ENCODE results near the gene PTH2. TPM values are rescaled to one million over a fixed set of nuclear protein-coding genes. Genes with fewer than 3 reads are reported as not detected.

PTH2 gene
- total RNA-seq, 1 experiment from 2014 or later, result 0.96 TPM

GRCh38 chr19:49378512-49378911, 44.7 kb downstream of the PTH2 start:
- no peak overlapping the region for H3K4me2 ChIP-seq (ENCODE audit: insufficient read depth, insufficient read length, low read length)
- no peak overlapping the region for H2BK15ac ChIP-seq (ENCODE audit: low read depth, low read length)
- Mint-ChIP-seq H3K4me3 (no peak overlapping the region), H3K27ac (no peak overlapping the region; a peak in 1 of 7 replicates), H3K27me3 (ENCODE audit: low read depth) (peaks cover 25% of the 10 kb centered on the region), H3K36me3 (ENCODE audit: insufficient read depth in 1 of 3, low read depth in 3 of 3) (peaks cover 2 to 6% (median 3%) of the 10 kb centered on the region in 3 experiments; a peak in 4 of 7 replicates), H3K9me3 (peaks cover 8 to 13% of the 10 kb centered on the region in 2 experiments), H3K4me1 (peaks cover 4 to 8% of the 10 kb centered on the region in 2 experiments; a peak in 2 of 4 replicates)
- H2BK12ac ChIP-seq (ENCODE audit: insufficient read length, low read depth, low read length), result no peak overlapping the region
- no peak overlapping the region for H3K9ac ChIP-seq (ENCODE audit: extremely low read depth, insufficient read length, low read length)
- H3K9me3 ChIP-seq (ENCODE audit: control insufficient read depth, low read depth, low read length), result no peaks in the 10 kb centered on the region
- no peak overlapping the region for H2BK5ac ChIP-seq (ENCODE audit: insufficient read length, low read length)
- TF ChIP-seq, protein P1, sequence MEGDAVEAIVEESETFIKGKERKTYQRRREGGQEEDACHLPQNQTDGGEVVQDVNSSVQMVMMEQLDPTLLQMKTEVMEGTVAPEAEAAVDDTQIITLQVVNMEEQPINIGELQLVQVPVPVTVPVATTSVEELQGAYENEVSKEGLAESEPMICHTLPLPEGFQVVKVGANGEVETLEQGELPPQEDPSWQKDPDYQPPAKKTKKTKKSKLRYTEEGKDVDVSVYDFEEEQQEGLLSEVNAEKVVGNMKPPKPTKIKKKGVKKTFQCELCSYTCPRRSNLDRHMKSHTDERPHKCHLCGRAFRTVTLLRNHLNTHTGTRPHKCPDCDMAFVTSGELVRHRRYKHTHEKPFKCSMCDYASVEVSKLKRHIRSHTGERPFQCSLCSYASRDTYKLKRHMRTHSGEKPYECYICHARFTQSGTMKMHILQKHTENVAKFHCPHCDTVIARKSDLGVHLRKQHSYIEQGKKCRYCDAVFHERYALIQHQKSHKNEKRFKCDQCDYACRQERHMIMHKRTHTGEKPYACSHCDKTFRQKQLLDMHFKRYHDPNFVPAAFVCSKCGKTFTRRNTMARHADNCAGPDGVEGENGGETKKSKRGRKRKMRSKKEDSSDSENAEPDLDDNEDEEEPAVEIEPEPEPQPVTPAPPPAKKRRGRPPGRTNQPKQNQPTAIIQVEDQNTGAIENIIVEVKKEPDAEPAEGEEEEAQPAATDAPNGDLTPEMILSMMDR (conservative IDR thresholded peaks at IDR 0.05), result no peak
- H3K23ac ChIP-seq (ENCODE audit: insufficient read length, low read depth, low read length), result no peak overlapping the region
- no peak overlapping the region for H3K4ac ChIP-seq (ENCODE audit: low read depth, low read length)
- no peak overlapping the region for H4K8ac ChIP-seq (replicated peaks; ENCODE audit: insufficient read length, low read depth, low read length)
- no peak for DNase-seq
- H3K56ac ChIP-seq (ENCODE audit: insufficient read length, low read depth, low read length), result no peak overlapping the region
- no peak overlapping the region for H3K14ac ChIP-seq (ENCODE audit: insufficient read depth, low read length)
- no peak overlapping the region for H2BK120ac ChIP-seq (ENCODE audit: low read depth, low read length, poor library complexity, severe bottlenecking)
- H2AFZ ChIP-seq (ENCODE audit: low read length), result no peak overlapping the region
- H4K20me1 ChIP-seq (ENCODE audit: control insufficient read depth, insufficient read depth, insufficient read length), result no peaks in the 10 kb centered on the region
- H3K4me1 ChIP-seq (ENCODE audit: insufficient read depth, low read length), result no peaks in the 10 kb centered on the region
- H4K91ac ChIP-seq (ENCODE audit: insufficient read length, low read depth, low read length), result no peak overlapping the region
- no peak overlapping the region for H3K27ac ChIP-seq (ENCODE audit: insufficient read length, low read depth, low read length)
- H3K79me1 ChIP-seq (ENCODE audit: insufficient read depth, low read depth, low read length, poor library complexity, severe bottlenecking), result no peaks in the 10 kb centered on the region
- H3K27me3 ChIP-seq (ENCODE audit: insufficient read depth, low read length), result no peaks in the 10 kb centered on the region
- H4K5ac ChIP-seq (ENCODE audit: insufficient read length, low read depth, low read length), result no peak overlapping the region
- no peak overlapping the region for H3T11ph ChIP-seq (ENCODE audit: low read length)
- no CpG with 5 or more reads among the region's 3 CpGs for WGBS (ENCODE audit: extremely low coverage, insufficient read length, low lambda C conversion rate)
- no peaks in the 10 kb centered on the region for H3K79me2 ChIP-seq (ENCODE audit: insufficient read depth, low read length)
- H3K18ac ChIP-seq (ENCODE audit: insufficient read length, low read depth, low read length), result no peak overlapping the region
- H2BK20ac ChIP-seq (ENCODE audit: low read depth, low read length, poor library complexity, severe bottlenecking), result no peak overlapping the region
- H2AK5ac ChIP-seq (ENCODE audit: insufficient read length, low read length), result no peak overlapping the region
- H3K23me2 ChIP-seq (ENCODE audit: insufficient read length, low read depth, low read length, poor library complexity, severe bottlenecking), result no peaks in the 10 kb centered on the region
